OCI-LY3 (cell line): Measurements from ENCODE around the gene ITIH3.

ENCODE experiments used
- H2AFZ ChIP-seq: fragments of 200-600, 300-600 bp; shearing (Covaris generic); 2 replicates; pipeline ENCODE4 v1.6.0; 2014; ENCODE audit warnings: antibody characterized with exemption, low read depth, low read length
- H3K27ac ChIP-seq: fragments of 200-600, 300-600 bp; sonication (generic); 2 replicates; pipeline ENCODE4 v1.5.1; 2014; ENCODE audit warnings: mild to moderate bottlenecking, low read length, moderate library complexity, mixed read lengths
- H3K27me3 ChIP-seq: fragments of 200-600, 300-600 bp; sonication (generic); 2 replicates; pipeline ENCODE4 v1.6.1; 2014; ENCODE audit warnings: low read depth, low read length, mixed read lengths
- H3K36me3 ChIP-seq: fragments of 200-600, 300-600 bp; sonication (generic); replicated peaks from 2 replicates; pipeline ENCODE3; 2014; ENCODE audit warnings: low read depth, low read length, mixed read lengths
- H3K4me1 ChIP-seq: fragments of 300-600, 200-600 bp; sonication (generic); 2 replicates; pipeline ENCODE4 v1.6.1; 2014; ENCODE audit warnings: low read length, mixed read lengths
- H3K4me2 ChIP-seq: fragments of 200-600, 300-600 bp; sonication (generic); 2 replicates; pipeline ENCODE4 v1.6.1; 2014; ENCODE audit warnings: low read length, mixed read lengths
- H3K4me3 ChIP-seq: fragments of 300-600, 200-600 bp; sonication (generic); 2 replicates; pipeline ENCODE4 v1.5.1; 2014; ENCODE audit warnings: antibody characterized with exemption, mild to moderate bottlenecking, low read length, moderate library complexity
- H3K79me2 ChIP-seq: fragments of 300-600, 200-600 bp; shearing (Covaris generic); 2 replicates; pipeline ENCODE4 v1.6.1; 2014; ENCODE audit warnings: mild to moderate bottlenecking, low read length, mixed read lengths
- H3K9ac ChIP-seq: fragments of 300-600, 200-600 bp; shearing (Covaris generic); 2 replicates; pipeline ENCODE4 v1.6.0; 2014; ENCODE audit warnings: mild to moderate bottlenecking, low read length, moderate library complexity
- H3K9me3 ChIP-seq: fragments of 200-600, 300-600 bp; shearing (Covaris generic); 2 replicates; pipeline ENCODE4 v1.6.1; 2014; ENCODE audit warnings: low read length, mixed read lengths; ENCODE audit not compliant: insufficient read depth
- H4K20me1 ChIP-seq: fragments of 200-600, 300-600 bp; sonication (generic); 2 replicates; pipeline ENCODE4 v1.6.1; 2016; ENCODE audit warnings: low read length, mixed read lengths; ENCODE audit not compliant: insufficient read depth
- CTCF ChIP-seq: fragments of 200-600, 300-600 bp; sonication (generic); IDR thresholded peaks from 2 replicates; pipeline ENCODE4 v1.5.1; 2014; ENCODE audit warnings: antibody characterized with exemption, low read length, low read depth
- EZH2phosphoT487 ChIP-seq: fragments of 200-600 bp; shearing (Covaris generic); IDR thresholded peaks from 2 replicates; pipeline ENCODE4 v1.6.1; 2018; ENCODE audit warnings: antibody characterized with exemption, mixed run types, low read depth

Gene ITIH3

DNA sequence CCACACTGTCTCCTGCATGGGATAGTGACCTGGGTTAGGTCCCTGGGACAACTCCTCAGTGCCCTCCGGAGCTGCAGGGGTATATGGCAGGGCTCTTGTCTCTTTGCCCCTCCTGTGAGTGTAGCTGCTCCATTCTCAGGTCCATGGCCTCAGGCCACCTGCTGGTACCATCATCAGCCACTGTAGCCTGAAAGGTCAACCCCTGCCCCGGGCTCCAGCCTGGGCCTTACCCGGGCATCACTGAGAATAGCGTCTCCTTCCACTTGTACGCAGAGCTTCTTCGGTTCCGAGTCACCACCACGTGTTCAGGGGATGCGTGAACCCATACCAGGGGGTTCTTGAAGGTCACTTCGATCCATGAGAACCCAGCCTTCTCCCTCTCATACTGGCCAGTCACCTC is 22.1 kb downstream of the ITIH3 start:
- Histone ChIP-seq H3K27me3 (no peaks in the 10 kb centered on the region), H3K9me3 (no peaks in the 10 kb centered on the region), H4K20me1 (no peaks in the 10 kb centered on the region), H3K36me3 (no peaks in the 10 kb centered on the region), H3K4me3 (no peak overlapping the region), H3K9ac (no peak overlapping the region), H3K79me2 (no peaks in the 10 kb centered on the region), H3K4me1 (no peaks in the 10 kb centered on the region), H3K4me2 (no peak overlapping the region), H3K27ac (no peak overlapping the region), H2AFZ (no peak overlapping the region)
- TF ChIP-seq CTCF = no peak
- TF ChIP-seq EZH2phosphoT487 = no peak

DNA sequence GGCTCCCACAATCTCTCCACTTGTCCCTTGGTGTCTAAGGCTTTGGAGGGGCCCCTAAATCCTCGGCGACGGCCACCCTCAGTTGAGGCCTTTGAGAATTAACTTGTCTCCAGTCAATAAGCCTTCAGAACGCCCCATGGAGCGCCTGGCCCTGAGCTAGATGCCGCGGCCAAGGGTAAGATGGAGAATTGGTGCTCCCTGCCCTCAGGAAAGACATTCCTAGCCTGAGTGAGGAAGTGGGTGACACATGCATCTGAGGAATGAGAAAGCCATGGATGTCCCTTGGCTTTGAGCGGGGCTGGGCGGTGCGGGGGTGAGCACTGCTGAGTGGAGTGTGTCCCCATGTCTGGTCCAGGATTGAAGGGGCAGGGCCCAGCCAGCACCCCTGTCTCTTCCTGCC is 22.6 kb downstream of the ITIH3 start:
- H3K27ac ChIP-seq = no peak overlapping the region
- no peak overlapping the region for H2AFZ ChIP-seq
- no peak overlapping the region for H3K4me2 ChIP-seq
- H3K36me3 ChIP-seq = no peaks in the 10 kb centered on the region
- H3K27me3 ChIP-seq = no peaks in the 10 kb centered on the region
- TF ChIP-seq EZH2phosphoT487 (no peak), CTCF (no peak)
- H3K79me2 ChIP-seq = no peaks in the 10 kb centered on the region
- no peaks in the 10 kb centered on the region for H4K20me1 ChIP-seq
- no peak overlapping the region for H3K4me3 ChIP-seq
- H3K9ac ChIP-seq = no peak overlapping the region
- H3K4me1 ChIP-seq = no peaks in the 10 kb centered on the region
- no peaks in the 10 kb centered on the region for H3K9me3 ChIP-seq

DNA sequence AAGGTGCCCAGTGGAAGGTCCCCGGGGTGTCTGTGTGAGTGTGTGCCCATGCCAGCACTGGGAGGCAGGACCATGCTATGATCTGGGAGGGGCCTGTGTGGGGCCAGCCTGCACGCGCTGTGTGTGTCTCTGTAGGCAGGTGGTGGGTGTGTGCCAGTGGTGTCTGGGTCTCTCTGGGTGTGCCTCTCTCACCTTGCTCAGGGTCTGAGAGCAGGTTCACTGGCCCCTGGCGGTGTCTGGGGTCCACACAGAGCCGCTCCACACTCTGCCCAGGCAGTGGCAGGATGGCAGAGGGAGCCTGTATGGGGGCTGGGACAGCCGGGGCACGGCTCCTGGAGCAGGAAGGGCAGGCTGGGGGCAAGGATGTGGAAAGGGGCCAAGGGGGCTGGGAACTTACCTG is 23.3 kb downstream of the ITIH3 start:
- Histone ChIP-seq H3K36me3 (no peaks in the 10 kb centered on the region), H3K4me3 (no peak overlapping the region), H3K4me1 (no peaks in the 10 kb centered on the region), H3K27me3 (no peaks in the 10 kb centered on the region), H3K9me3 (no peaks in the 10 kb centered on the region), H2AFZ (no peak overlapping the region), H3K79me2 (no peaks in the 10 kb centered on the region), H3K9ac (no peak overlapping the region), H4K20me1 (no peaks in the 10 kb centered on the region), H3K27ac (no peak overlapping the region), H3K4me2 (no peak overlapping the region)
- TF ChIP-seq CTCF = no peak
- TF ChIP-seq EZH2phosphoT487 = no peak

GRCh38 chr3:52819936-52820335 is 25.3 kb downstream of the ITIH3 start:
- no peak overlapping the region for H3K9ac ChIP-seq
- TF ChIP-seq EZH2phosphoT487 = no peak
- TF ChIP-seq CTCF = no peak
- H3K4me1 ChIP-seq = no peaks in the 10 kb centered on the region
- H3K4me3 ChIP-seq = no peak overlapping the region
- no peaks in the 10 kb centered on the region for H3K79me2 ChIP-seq
- H2AFZ ChIP-seq = no peak overlapping the region
- H3K9me3 ChIP-seq = no peaks in the 10 kb centered on the region
- no peak overlapping the region for H3K4me2 ChIP-seq
- H3K36me3 ChIP-seq = no peaks in the 10 kb centered on the region
- no peaks in the 10 kb centered on the region for H4K20me1 ChIP-seq
- no peak overlapping the region for H3K27ac ChIP-seq
- no peaks in the 10 kb centered on the region for H3K27me3 ChIP-seq
